HCT116 (cell line): Measurements from ENCODE around the gene BCAS4.

Experiments used
- CTCF ChIP-seq, 3 experiments: fragments of 200-600 bp in 1 of 3; sonication (generic) in 1 of 3; IDR thresholded peaks in 2 of 3; conservative IDR thresholded peaks in 1 of 3; 2 replicates each; pipeline ENCODE4 v1.5.1; 2012 to 2017; ENCODE audit warnings: low read depth in 2 of 3, low read length in 2 of 3, antibody characterized with exemption in 1 of 3, borderline replicate concordance in 1 of 3, control low read depth in 1 of 3, mild to moderate bottlenecking in 1 of 3, mixed read lengths in 1 of 3, mixed run types in 1 of 3, moderate library complexity in 1 of 3; ENCODE audit not compliant: insufficient read depth in 1 of 3
- EZH2phosphoT487 ChIP-seq: fragments of 200-600 bp; IDR thresholded peaks from 2 replicates; pipeline ENCODE4 v1.6.1; 2018; ENCODE audit warnings: antibody characterized with exemption, borderline replicate concordance
- ZNF274 ChIP-seq: fragments of 200-500 bp; sonication (Bioruptor generic); IDR thresholded peaks from 2 replicates; pipeline ENCODE4 v1.6.1; 2014; ENCODE audit warnings: mild to moderate bottlenecking, low read depth, low read length, inconsistent platforms

GRCh38 chr20:50758469-50758868 lies 36.4 kb upstream of the BCAS4 start:
- TF ChIP-seq CTCF (IDR thresholded peaks at IDR 0.05 in 2 of 3, conservative IDR thresholded peaks at IDR 0.05 in 1 of 3; ENCODE audit: borderline replicate concordance in 1 of 3, insufficient read depth in 1 of 3, low read depth in 2 of 3, low read length in 2 of 3) (no peak), ZNF274 (no peak), EZH2phosphoT487 (no peak)
